Measurements from ENCODE around the gene HEATR3. TPM values are rescaled to one million over a fixed set of nuclear protein-coding genes. Genes with fewer than 3 reads are reported as not detected.

The HEATR3 gene
- total and polyA plus RNA-seq, 2 of the 13 experiments (the other 11 are each of a cell fraction or from before 2014, with no cell fraction given), result 22.4 to 52.4 TPM

DNA sequence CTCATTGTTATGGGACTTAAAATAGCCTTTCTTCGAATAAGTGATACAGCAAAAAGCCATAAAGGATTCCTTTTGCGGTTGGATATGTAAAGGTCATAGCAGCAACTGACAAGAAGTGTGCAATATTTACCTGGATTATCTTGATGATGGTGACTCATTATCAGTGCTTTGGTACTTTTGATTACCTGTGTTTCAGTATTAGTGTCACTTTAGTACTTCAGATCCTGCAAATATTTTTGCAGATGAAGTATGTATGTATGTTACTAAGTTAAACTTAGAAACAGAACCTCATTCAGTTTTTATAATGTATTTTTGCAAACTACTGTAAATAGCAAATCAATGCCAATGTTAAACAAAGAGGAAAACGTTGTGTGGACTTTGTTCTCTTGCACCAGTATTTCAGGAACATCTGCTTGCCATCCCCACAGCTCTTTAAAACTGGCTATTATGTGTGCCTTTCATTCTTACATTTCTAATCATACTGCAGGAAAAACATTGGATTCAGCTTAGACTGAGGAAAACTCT lies 30.2 kb upstream of the HEATR3 start (continued):
- TF ChIP-seq ZMYM3 (CRISPR knock-in tag; IDR thresholded peaks at IDR 0.05) (no peak), ZNF24 (IDR thresholded peaks at IDR 0.05) (peak; percentile 78; the same call in 1 of the 2 replicates), SALL1 (CRISPR knock-in tag; IDR thresholded peaks at IDR 0.05) (peak; percentile 15; the same call in 1 of the 2 replicates), ZKSCAN5 (CRISPR knock-in tag; IDR thresholded peaks at IDR 0.05) (no peak), NFYC (CRISPR knock-in tag; IDR thresholded peaks at IDR 0.05) (no peak), CREM (IDR thresholded peaks at IDR 0.05) (peak; percentile 87), CREM (CRISPR knock-in tag; IDR thresholded peaks at IDR 0.05) (no peak), ZNF234 (CRISPR knock-in tag; conservative IDR thresholded peaks at IDR 0.05) (no peak), ZNF343 (CRISPR knock-in tag; IDR thresholded peaks at IDR 0.05) (no peak), SOX6 (IDR thresholded peaks at IDR 0.05) (no peak), SOX6 (CRISPR knock-in tag; IDR thresholded peaks at IDR 0.05) (peak; percentile 90)
- TF ChIP-seq, protein P1, sequence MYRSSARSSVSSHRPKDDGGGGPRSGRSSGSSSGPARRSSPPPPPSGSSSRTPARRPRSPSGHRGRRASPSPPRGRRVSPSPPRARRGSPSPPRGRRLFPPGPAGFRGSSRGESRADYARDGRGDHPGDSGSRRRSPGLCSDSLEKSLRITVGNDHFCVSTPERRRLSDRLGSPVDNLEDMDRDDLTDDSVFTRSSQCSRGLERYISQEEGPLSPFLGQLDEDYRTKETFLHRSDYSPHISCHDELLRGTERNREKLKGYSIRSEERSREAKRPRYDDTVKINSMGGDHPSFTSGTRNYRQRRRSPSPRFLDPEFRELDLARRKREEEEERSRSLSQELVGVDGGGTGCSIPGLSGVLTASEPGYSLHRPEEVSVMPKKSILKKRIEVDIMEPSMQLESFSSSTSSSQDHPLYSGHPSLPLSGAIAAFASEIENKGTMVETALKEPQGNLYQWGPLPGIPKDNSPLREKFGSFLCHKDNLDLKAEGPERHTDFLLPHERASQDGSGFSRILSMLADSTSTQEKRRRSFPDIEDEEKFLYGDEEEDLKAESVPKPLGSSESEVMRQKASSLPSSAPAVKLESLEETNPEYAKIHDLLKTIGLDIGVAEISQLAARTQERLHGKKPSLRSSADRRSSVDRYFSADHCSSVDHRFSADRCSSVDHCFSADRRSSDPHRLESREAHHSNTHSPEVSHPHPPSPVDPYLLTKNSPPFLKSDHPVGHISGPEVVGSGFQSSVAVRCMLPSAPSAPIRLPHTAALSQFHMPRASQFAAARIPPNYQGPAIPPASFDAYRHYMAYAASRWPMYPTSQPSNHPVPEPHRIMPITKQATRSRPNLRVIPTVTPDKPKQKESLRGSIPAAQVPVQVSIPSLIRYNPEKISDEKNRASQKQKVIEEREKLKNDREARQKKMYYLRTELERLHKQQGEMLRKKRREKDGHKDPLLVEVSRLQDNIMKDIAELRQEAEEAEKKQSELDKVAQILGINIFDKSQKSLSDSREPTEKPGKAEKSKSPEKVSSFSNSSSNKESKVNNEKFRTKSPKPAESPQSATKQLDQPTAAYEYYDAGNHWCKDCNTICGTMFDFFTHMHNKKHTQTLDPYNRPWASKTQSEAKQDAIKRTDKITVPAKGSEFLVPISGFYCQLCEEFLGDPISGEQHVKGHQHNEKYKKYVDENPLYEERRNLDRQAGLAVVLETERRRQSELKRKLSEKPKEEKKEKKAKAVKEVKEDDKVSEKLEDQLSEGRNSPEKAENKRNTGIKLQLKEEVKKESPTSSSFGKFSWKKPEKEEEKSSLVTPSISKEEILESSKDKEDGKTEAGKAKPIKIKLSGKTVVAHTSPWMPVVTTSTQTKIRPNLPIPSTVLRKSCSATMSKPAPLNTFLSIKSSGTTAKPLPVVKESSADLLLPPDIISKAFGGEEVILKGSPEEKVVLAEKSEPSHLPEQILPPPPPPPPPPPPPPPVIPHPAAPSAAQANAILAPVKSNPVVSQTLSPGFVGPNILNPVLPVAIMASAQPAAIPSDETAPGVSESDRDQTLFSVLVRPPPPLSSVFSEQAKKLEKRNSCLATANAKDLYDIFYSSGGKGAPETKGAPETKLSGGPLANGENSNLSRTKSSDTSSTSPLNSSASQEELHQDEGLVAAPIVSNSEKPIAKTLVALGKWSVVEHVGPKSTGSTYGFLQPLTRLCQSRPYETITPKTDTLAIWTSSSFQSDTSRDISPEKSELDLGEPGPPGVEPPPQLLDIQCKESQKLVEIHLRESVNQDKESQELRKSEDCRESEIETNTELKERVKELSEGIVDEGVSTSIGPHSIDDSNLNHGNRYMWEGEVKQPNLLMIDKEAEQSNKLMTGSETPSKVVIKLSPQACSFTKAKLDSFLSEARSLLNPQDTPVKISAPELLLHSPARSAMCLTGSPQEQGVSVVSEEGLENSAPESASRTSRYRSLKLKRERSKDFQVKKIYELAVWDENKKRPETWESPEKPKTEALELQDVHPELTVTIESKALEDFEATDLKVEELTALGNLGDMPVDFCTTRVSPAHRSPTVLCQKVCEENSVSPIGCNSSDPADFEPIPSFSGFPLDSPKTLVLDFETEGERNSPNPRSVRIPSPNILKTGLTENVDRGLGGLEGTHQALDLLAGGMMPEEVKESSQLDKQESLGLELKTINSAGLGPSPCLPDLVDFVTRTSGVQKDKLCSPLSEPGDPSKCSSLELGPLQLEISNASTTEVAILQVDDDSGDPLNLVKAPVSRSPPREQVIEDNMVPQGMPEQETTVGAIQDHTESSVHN (CRISPR knock-in tag; IDR thresholded peaks at IDR 0.05), result no peak
- TF ChIP-seq, protein P2, sequence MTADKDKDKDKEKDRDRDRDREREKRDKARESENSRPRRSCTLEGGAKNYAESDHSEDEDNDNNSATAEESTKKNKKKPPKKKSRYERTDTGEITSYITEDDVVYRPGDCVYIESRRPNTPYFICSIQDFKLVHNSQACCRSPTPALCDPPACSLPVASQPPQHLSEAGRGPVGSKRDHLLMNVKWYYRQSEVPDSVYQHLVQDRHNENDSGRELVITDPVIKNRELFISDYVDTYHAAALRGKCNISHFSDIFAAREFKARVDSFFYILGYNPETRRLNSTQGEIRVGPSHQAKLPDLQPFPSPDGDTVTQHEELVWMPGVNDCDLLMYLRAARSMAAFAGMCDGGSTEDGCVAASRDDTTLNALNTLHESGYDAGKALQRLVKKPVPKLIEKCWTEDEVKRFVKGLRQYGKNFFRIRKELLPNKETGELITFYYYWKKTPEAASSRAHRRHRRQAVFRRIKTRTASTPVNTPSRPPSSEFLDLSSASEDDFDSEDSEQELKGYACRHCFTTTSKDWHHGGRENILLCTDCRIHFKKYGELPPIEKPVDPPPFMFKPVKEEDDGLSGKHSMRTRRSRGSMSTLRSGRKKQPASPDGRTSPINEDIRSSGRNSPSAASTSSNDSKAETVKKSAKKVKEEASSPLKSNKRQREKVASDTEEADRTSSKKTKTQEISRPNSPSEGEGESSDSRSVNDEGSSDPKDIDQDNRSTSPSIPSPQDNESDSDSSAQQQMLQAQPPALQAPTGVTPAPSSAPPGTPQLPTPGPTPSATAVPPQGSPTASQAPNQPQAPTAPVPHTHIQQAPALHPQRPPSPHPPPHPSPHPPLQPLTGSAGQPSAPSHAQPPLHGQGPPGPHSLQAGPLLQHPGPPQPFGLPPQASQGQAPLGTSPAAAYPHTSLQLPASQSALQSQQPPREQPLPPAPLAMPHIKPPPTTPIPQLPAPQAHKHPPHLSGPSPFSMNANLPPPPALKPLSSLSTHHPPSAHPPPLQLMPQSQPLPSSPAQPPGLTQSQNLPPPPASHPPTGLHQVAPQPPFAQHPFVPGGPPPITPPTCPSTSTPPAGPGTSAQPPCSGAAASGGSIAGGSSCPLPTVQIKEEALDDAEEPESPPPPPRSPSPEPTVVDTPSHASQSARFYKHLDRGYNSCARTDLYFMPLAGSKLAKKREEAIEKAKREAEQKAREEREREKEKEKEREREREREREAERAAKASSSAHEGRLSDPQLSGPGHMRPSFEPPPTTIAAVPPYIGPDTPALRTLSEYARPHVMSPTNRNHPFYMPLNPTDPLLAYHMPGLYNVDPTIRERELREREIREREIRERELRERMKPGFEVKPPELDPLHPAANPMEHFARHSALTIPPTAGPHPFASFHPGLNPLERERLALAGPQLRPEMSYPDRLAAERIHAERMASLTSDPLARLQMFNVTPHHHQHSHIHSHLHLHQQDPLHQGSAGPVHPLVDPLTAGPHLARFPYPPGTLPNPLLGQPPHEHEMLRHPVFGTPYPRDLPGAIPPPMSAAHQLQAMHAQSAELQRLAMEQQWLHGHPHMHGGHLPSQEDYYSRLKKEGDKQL (CRISPR knock-in tag; IDR thresholded peaks at IDR 0.05; ENCODE audit: low read depth), result peak; percentile 78
- TF ChIP-seq, protein P3, sequence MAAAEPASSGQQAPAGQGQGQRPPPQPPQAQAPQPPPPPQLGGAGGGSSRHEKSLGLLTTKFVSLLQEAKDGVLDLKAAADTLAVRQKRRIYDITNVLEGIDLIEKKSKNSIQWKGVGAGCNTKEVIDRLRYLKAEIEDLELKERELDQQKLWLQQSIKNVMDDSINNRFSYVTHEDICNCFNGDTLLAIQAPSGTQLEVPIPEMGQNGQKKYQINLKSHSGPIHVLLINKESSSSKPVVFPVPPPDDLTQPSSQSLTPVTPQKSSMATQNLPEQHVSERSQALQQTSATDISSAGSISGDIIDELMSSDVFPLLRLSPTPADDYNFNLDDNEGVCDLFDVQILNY (CRISPR knock-in tag; conservative IDR thresholded peaks at IDR 0.05), result no peak
- TF ChIP-seq, protein P4, sequence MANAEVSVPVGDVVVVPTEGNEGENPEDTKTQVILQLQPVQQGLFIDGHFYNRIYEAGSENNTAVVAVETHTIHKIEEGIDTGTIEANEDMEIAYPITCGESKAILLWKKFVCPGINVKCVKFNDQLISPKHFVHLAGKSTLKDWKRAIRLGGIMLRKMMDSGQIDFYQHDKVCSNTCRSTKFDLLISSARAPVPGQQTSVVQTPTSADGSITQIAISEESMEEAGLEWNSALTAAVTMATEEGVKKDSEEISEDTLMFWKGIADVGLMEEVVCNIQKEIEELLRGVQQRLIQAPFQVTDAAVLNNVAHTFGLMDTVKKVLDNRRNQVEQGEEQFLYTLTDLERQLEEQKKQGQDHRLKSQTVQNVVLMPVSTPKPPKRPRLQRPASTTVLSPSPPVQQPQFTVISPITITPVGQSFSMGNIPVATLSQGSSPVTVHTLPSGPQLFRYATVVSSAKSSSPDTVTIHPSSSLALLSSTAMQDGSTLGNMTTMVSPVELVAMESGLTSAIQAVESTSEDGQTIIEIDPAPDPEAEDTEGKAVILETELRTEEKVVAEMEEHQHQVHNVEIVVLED (CRISPR knock-in tag; IDR thresholded peaks at IDR 0.05; ENCODE audit: borderline replicate concordance), result no peak

Data from HepG2 (cell line).